Stimulated activated naive B cell treated with anti-CD40 and anti-IgM and Interleukin-4, amounts not matched to agents 10 μg/mL and 1 μg/mL and 100 μg/mL, for 72 hours (primary cell): ENCODE results near the gene CDC14A.

Experiments
- ATAC-seq, 2 donors: fragments of 150-1000 bp; cut with Tn5 transposase; replicated peaks; 2 replicates each; pipeline ENCODE4 v1.10.0; 2021; ENCODE audit warnings: moderate library complexity in 1 of 2
- DNase-seq: peaks from one replicate; pipeline ENCODE4 v3.0.0; 2021
- H3K27ac Mint-ChIP-seq: one replicate; pipeline ENCODE4 v1.8.0; 2022; ENCODE audit warnings: mild to moderate bottlenecking, mixed read lengths
- H3K27me3 Mint-ChIP-seq, 2 donors: one replicate each; pipeline ENCODE4 v1.8.0; 2022; ENCODE audit warnings: mixed read lengths in 2 of 2
- H3K36me3 Mint-ChIP-seq, 2 donors: one replicate each; pipeline ENCODE4 v1.8.0; 2022; ENCODE audit warnings: mixed read lengths in 2 of 2, mild to moderate bottlenecking in 1 of 2
- H3K4me1 Mint-ChIP-seq, 2 donors: one replicate each; pipeline ENCODE4 v1.8.0; 2022; ENCODE audit warnings: mixed read lengths in 2 of 2, mild to moderate bottlenecking in 1 of 2
- H3K4me3 Mint-ChIP-seq, 2 donors: one replicate each; pipeline ENCODE4 v1.8.0; 2022; ENCODE audit warnings: mild to moderate bottlenecking in 2 of 2, mixed read lengths in 2 of 2, moderate library complexity in 1 of 2
- H3K9me3 Mint-ChIP-seq, 2 donors: one replicate each; pipeline ENCODE4 v1.8.0; 2022; ENCODE audit warnings: mixed read lengths in 2 of 2, mild to moderate bottlenecking in 1 of 2

CDC14A gene

GRCh38 chr1:100352267-100353070 lies at the start of gene CDC14A:
TSS of gene CDC14A (plus strand) at chr1:100352506. CDS start at chr1:100352955, 449 bp downstream.
- Mint-ChIP-seq H3K27me3 (no peaks in the 10 kb centered on the region), H3K9me3 (no peaks in the 10 kb centered on the region), H3K27ac (peak within 1 kb of the TSS; percentile 96), H3K4me3 (peak within 1 kb of the TSS; percentile 89 to 97), H3K4me1 (peaks cover 20 to 36% of the 10 kb centered on the region in 2 donors), H3K36me3 (peaks cover 2 to 12% of the 10 kb centered on the region in 2 donors)
- ATAC-seq (peak; percentile 66 to 74), DNase-seq (peak; percentile 85)

GRCh38 chr1:100302739-100303138 lies 49.6 kb upstream of the CDC14A start:
- Mint-ChIP-seq H3K9me3 (peaks cover 0 to 5% of the 10 kb centered on the region in 2 donors), H3K27me3 (no peaks in the 10 kb centered on the region), H3K4me1 (peaks cover 0 to 2% of the 10 kb centered on the region in 2 donors), H3K36me3 (no peaks in the 10 kb centered on the region), H3K4me3 (no peak overlapping the region), H3K27ac (no peak overlapping the region)
- DNase-seq (no peak), ATAC-seq (no peak)

- peaks cover 0 to 4% of the 10 kb centered on the region in 2 donors for H3K27me3 Mint-ChIP-seq
- no peak overlapping the region for H3K4me3 Mint-ChIP-seq
- H3K4me1 Mint-ChIP-seq, result peaks cover 0 to 2% of the 10 kb centered on the region in 2 donors
- H3K27ac Mint-ChIP-seq, result no peak overlapping the region
- DNase-seq (no peak), ATAC-seq (no peak)
- H3K36me3 Mint-ChIP-seq, result no peaks in the 10 kb centered on the region
- H3K9me3 Mint-ChIP-seq, result peaks cover 0 to 5% of the 10 kb centered on the region in 2 donors
Observed at GRCh38 chr1:100304227-100304626, 48.1 kb upstream of the CDC14A start.

GRCh38 chr1:100304921-100305320 lies 47.4 kb upstream of the CDC14A start:
- Mint-ChIP-seq H3K4me3 (no peak overlapping the region), H3K9me3 (peaks cover under 1 to 5% of the 10 kb centered on the region in 2 donors), H3K36me3 (no peaks in the 10 kb centered on the region), H3K27ac (no peak overlapping the region), H3K4me1 (peaks cover 0 to 2% of the 10 kb centered on the region in 2 donors), H3K27me3 (peaks cover 0 to 4% of the 10 kb centered on the region in 2 donors)
- no peak for ATAC-seq
- DNase-seq, result no peak

GRCh38 chr1:100305954-100306353 lies 46.4 kb upstream of the CDC14A start:
- ATAC-seq (no peak), DNase-seq (no peak)
- H3K9me3 Mint-ChIP-seq, result peaks cover 4 to 7% of the 10 kb centered on the region in 2 donors
- H3K4me1 Mint-ChIP-seq, result peaks cover 0 to 2% of the 10 kb centered on the region in 2 donors
- H3K36me3 Mint-ChIP-seq, result no peaks in the 10 kb centered on the region
- peaks cover 4% of the 10 kb centered on the region in 2 donors for H3K27me3 Mint-ChIP-seq
- no peak overlapping the region for H3K4me3 Mint-ChIP-seq
- H3K27ac Mint-ChIP-seq, result no peak overlapping the region

GRCh38 chr1:100306735-100307313 lies 45.5 kb upstream of the CDC14A start:
- peaks cover 4 to 5% of the 10 kb centered on the region in 2 donors for H3K27me3 Mint-ChIP-seq
- DNase-seq (no peak), ATAC-seq (peak in 1 of 2 donors; percentile 38)
- no peaks in the 10 kb centered on the region for H3K36me3 Mint-ChIP-seq
- no peak overlapping the region for H3K27ac Mint-ChIP-seq
- peaks cover 4 to 7% of the 10 kb centered on the region in 2 donors for H3K9me3 Mint-ChIP-seq
- H3K4me1 Mint-ChIP-seq, result peaks cover 0 to 2% of the 10 kb centered on the region in 2 donors
- no peak overlapping the region for H3K4me3 Mint-ChIP-seq

GRCh38 chr1:100308777-100309176 lies 43.5 kb upstream of the CDC14A start:
- H3K36me3 Mint-ChIP-seq, result no peaks in the 10 kb centered on the region
- H3K4me1 Mint-ChIP-seq, result no peaks in the 10 kb centered on the region
- no peak overlapping the region for H3K27ac Mint-ChIP-seq
- DNase-seq (no peak), ATAC-seq (peak in 1 of 2 donors; percentile 55)
- H3K4me3 Mint-ChIP-seq, result no peak overlapping the region
- H3K9me3 Mint-ChIP-seq, result peaks cover 4 to 7% of the 10 kb centered on the region in 2 donors
- peaks cover 4 to 5% of the 10 kb centered on the region in 2 donors for H3K27me3 Mint-ChIP-seq

- Mint-ChIP-seq H3K4me3 (no peak overlapping the region), H3K4me1 (no peaks in the 10 kb centered on the region), H3K36me3 (no peaks in the 10 kb centered on the region), H3K27ac (no peak overlapping the region), H3K27me3 (peaks cover 4 to 5% of the 10 kb centered on the region in 2 donors), H3K9me3 (peaks cover 4 to 7% of the 10 kb centered on the region in 2 donors)
- DNase-seq (no peak), ATAC-seq (no peak)
Observed at GRCh38 chr1:100309863-100310262, 42.4 kb upstream of the CDC14A start.

GRCh38 chr1:100313382-100313781 lies 38.9 kb upstream of the CDC14A start:
- Mint-ChIP-seq H3K36me3 (peaks cover 0 to 4% of the 10 kb centered on the region in 2 donors), H3K27ac (no peak overlapping the region), H3K9me3 (peaks cover 12 to 20% of the 10 kb centered on the region in 2 donors), H3K4me3 (no peak overlapping the region), H3K27me3 (peaks cover under 1 to 5% of the 10 kb centered on the region in 2 donors), H3K4me1 (no peaks in the 10 kb centered on the region)
- DNase-seq (no peak), ATAC-seq (no peak)

GRCh38 chr1:100316622-100317021 lies 35.7 kb upstream of the CDC14A start:
- ATAC-seq, result no peak
- H3K4me3 Mint-ChIP-seq, result no peak overlapping the region
- H3K27me3 Mint-ChIP-seq, result no peaks in the 10 kb centered on the region
- H3K27ac Mint-ChIP-seq, result no peak overlapping the region
- no peak for DNase-seq
- H3K36me3 Mint-ChIP-seq, result peaks cover 3 to 9% of the 10 kb centered on the region in 2 donors
- H3K4me1 Mint-ChIP-seq, result no peaks in the 10 kb centered on the region
- H3K9me3 Mint-ChIP-seq, result peaks cover 21 to 26% of the 10 kb centered on the region in 2 donors

- H3K27ac Mint-ChIP-seq, result no peak overlapping the region
- H3K4me3 Mint-ChIP-seq, result no peak overlapping the region
- H3K9me3 Mint-ChIP-seq, result peaks cover 18 to 26% of the 10 kb centered on the region in 2 donors
- H3K27me3 Mint-ChIP-seq, result no peaks in the 10 kb centered on the region
- peaks cover 3 to 9% of the 10 kb centered on the region in 2 donors for H3K36me3 Mint-ChIP-seq
- DNase-seq (no peak), ATAC-seq (no peak)
- H3K4me1 Mint-ChIP-seq, result no peaks in the 10 kb centered on the region
Observed at GRCh38 chr1:100320311-100321099, 31.8 kb upstream of the CDC14A start.

GRCh38 chr1:100321100-100321493 lies 31.2 kb upstream of the CDC14A start:
- H3K4me1 Mint-ChIP-seq, result no peaks in the 10 kb centered on the region
- ATAC-seq (no peak), DNase-seq (no peak)
- no peak overlapping the region for H3K4me3 Mint-ChIP-seq
- peaks cover 15 to 26% of the 10 kb centered on the region in 2 donors for H3K9me3 Mint-ChIP-seq
- H3K27ac Mint-ChIP-seq, result no peak overlapping the region
- no peaks in the 10 kb centered on the region for H3K27me3 Mint-ChIP-seq
- H3K36me3 Mint-ChIP-seq, result peaks cover 3 to 9% of the 10 kb centered on the region in 2 donors

GRCh38 chr1:100321506-100321905 lies 30.8 kb upstream of the CDC14A start:
- Mint-ChIP-seq H3K4me3 (no peak overlapping the region), H3K4me1 (no peaks in the 10 kb centered on the region), H3K27me3 (no peaks in the 10 kb centered on the region), H3K27ac (no peak overlapping the region), H3K9me3 (peaks cover 15 to 23% of the 10 kb centered on the region in 2 donors), H3K36me3 (peaks cover 3 to 9% of the 10 kb centered on the region in 2 donors)
- no peak for DNase-seq
- no peak for ATAC-seq
